Neural crest cell (in vitro differentiated cells): ENCODE measurements around the gene BMPER. TPM values are rescaled to one million over a fixed set of nuclear protein-coding genes. Genes with fewer than 3 reads are reported as not detected.

Experiments used
- DNase-seq: peaks from one replicate; pipeline ENCODE4 v3.0.0; 2021; ENCODE audit warnings: low read depth, mixed read lengths, low spot score
- H3K27ac Mint-ChIP-seq: one replicate; pipeline ENCODE4 v1.8.0; 2021; ENCODE audit warnings: mild to moderate bottlenecking, mixed read lengths; ENCODE audit not compliant: unreplicated experiment
- H3K27me3 Mint-ChIP-seq: 2 replicates; pipeline ENCODE4 v1.8.0; 2021; ENCODE audit warnings: low read depth, mild to moderate bottlenecking, mixed read lengths
- H3K36me3 Mint-ChIP-seq: 2 replicates; pipeline ENCODE4 v1.8.0; 2021; ENCODE audit warnings: low read depth, mild to moderate bottlenecking, mixed read lengths
- H3K4me1 Mint-ChIP-seq: 2 replicates; pipeline ENCODE4 v1.8.0; 2021; ENCODE audit warnings: mixed read lengths
- H3K4me3 Mint-ChIP-seq: one replicate; pipeline ENCODE4 v1.8.0; 2021; ENCODE audit warnings: mild to moderate bottlenecking, mixed read lengths
- H3K9me3 Mint-ChIP-seq: 2 replicates; pipeline ENCODE4 v1.8.0; 2021; ENCODE audit warnings: mixed read lengths
- total RNA-seq: library from RNA; stranded (reverse); gene quantifications from 2 replicates; pipeline ENCODE4 v1.2.1, GENCODE V29; 2021
- TF ChIP-seq, protein P1 (sequence below): fragments of 200-600 bp; sonication (generic); conservative IDR thresholded peaks from 2 replicates; pipeline ENCODE4 v1.5.0; 2021; ENCODE audit warnings: antibody characterized with exemption, mild to moderate bottlenecking

BMPER gene
- total RNA-seq, 1 donor from 2014 or later: not detected

DNA sequence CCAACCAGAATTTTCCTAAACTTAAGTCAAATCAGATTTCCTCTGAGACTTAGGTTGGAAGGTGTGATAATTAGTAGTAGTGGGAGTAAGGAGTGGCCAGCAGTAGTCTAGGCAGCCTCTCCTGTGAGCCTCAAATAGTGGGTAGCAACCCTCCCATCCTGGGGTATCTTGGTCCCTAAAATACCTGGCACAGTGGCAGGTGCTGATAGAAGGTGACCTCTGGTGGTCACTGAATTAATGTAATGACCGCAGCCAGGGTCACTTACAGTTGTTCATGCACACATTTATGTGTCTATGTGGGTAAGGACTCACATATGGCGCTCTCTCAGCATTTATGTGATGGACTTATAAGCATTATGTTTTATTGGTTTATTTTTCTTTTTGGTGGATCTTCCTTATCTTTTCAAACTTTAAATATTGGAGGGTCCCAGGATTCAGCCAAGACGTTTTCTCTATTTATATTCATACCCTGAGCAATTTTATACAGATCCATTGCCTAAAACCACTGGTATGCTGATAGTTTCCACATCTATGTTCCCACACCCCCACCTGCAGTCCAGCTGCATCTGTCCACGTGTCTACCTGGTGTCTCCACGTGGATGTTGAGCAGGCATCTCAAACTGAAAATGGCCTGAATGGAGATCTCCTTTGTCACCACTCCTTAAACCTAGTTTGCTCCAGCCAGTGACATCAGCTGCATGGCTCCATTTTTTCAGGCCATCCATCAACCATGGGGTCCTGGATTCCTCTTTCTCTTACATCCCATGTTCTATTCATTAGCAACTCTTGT lies 18.3 kb downstream of the BMPER start:
- H3K27me3 Mint-ChIP-seq: peaks cover 21% of the 10 kb centered on the region
- H3K27ac Mint-ChIP-seq: no peak overlapping the region
- H3K4me1 Mint-ChIP-seq: no peaks in the 10 kb centered on the region
- TF ChIP-seq, protein P1, sequence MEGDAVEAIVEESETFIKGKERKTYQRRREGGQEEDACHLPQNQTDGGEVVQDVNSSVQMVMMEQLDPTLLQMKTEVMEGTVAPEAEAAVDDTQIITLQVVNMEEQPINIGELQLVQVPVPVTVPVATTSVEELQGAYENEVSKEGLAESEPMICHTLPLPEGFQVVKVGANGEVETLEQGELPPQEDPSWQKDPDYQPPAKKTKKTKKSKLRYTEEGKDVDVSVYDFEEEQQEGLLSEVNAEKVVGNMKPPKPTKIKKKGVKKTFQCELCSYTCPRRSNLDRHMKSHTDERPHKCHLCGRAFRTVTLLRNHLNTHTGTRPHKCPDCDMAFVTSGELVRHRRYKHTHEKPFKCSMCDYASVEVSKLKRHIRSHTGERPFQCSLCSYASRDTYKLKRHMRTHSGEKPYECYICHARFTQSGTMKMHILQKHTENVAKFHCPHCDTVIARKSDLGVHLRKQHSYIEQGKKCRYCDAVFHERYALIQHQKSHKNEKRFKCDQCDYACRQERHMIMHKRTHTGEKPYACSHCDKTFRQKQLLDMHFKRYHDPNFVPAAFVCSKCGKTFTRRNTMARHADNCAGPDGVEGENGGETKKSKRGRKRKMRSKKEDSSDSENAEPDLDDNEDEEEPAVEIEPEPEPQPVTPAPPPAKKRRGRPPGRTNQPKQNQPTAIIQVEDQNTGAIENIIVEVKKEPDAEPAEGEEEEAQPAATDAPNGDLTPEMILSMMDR: no peak
- peaks cover 2% of the 10 kb centered on the region for H3K9me3 Mint-ChIP-seq
- DNase-seq: no peak
- H3K36me3 Mint-ChIP-seq: no peaks in the 10 kb centered on the region
- no peak overlapping the region for H3K4me3 Mint-ChIP-seq

DNA sequence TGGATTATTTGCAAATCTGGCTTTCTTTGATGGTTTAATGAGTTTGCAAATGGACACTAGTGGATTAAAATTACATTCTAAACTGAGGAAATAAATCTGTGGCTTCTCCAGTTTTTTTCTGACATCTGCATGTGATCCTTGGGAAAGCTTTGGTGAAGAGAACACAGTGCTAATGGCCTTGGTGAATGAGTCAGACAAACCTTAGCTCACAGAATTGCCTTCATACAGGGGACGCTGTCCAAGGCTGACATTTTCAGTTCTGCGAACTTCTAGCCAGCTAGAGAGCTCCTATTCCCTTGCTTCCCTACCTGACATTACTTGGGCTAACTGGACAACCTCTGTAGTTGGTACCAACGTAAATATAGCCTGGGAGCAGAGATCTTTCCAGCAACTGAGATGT lies 21.2 kb downstream of the BMPER start:
- no peak overlapping the region for H3K4me3 Mint-ChIP-seq
- H3K36me3 Mint-ChIP-seq: no peaks in the 10 kb centered on the region
- H3K9me3 Mint-ChIP-seq: peaks cover 2% of the 10 kb centered on the region
- no peaks in the 10 kb centered on the region for H3K4me1 Mint-ChIP-seq
- H3K27ac Mint-ChIP-seq: no peak overlapping the region
- no peak for DNase-seq
- peaks cover 13% of the 10 kb centered on the region for H3K27me3 Mint-ChIP-seq
- TF ChIP-seq, protein P1: no peak

DNA sequence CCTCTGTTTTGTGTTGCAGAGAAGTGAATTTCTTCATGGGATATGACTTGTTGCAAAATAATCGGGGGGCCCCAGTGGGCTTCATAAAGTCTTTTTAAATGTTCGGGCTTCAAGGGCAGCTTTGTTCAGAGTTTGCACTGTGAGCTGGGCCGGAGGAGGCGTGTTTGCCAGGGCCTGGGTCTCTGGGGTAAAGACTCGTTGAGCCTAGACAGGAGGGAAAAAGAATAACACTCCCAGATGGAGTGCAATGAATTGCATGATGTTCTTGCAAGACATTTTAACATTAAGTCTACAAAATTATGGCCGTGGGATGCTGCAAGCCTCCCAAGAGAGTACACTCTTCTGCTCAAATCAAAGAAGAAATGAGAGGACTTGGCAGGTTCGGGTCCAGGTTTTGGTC lies 23.6 kb downstream of the BMPER start:
- DNase-seq: no peak
- no peaks in the 10 kb centered on the region for H3K36me3 Mint-ChIP-seq
- H3K9me3 Mint-ChIP-seq: no peaks in the 10 kb centered on the region
- no peak overlapping the region for H3K4me3 Mint-ChIP-seq
- H3K27ac Mint-ChIP-seq: no peak overlapping the region
- H3K27me3 Mint-ChIP-seq: peaks cover 3% of the 10 kb centered on the region
- TF ChIP-seq, protein P1: no peak
- H3K4me1 Mint-ChIP-seq: peaks cover 6% of the 10 kb centered on the region

DNA sequence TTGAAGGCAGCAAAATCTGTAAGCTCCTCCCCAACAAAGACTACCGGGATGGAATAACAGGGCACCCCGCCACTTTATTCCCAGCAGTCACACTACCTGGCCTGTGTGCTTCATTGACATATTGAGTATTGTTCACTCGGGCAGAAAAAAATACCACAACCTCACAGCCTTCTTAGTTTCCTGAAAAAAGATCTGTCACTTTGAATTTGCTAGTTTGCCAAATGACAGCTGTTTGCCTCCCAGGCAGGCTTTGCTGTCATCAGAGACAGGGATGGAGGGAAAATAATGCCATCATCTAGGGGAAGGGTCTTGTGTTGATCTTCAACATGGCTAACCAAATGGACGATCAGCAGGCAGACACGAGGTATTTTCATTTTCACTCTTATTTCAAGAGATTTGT lies 26.9 kb downstream of the BMPER start:
- DNase-seq: no peak
- Mint-ChIP-seq H3K27me3 (peaks cover 3% of the 10 kb centered on the region), H3K4me3 (no peak overlapping the region), H3K9me3 (no peaks in the 10 kb centered on the region), H3K27ac (no peak overlapping the region), H3K36me3 (no peaks in the 10 kb centered on the region), H3K4me1 (peaks cover 6% of the 10 kb centered on the region)
- TF ChIP-seq, protein P1: no peak

DNA sequence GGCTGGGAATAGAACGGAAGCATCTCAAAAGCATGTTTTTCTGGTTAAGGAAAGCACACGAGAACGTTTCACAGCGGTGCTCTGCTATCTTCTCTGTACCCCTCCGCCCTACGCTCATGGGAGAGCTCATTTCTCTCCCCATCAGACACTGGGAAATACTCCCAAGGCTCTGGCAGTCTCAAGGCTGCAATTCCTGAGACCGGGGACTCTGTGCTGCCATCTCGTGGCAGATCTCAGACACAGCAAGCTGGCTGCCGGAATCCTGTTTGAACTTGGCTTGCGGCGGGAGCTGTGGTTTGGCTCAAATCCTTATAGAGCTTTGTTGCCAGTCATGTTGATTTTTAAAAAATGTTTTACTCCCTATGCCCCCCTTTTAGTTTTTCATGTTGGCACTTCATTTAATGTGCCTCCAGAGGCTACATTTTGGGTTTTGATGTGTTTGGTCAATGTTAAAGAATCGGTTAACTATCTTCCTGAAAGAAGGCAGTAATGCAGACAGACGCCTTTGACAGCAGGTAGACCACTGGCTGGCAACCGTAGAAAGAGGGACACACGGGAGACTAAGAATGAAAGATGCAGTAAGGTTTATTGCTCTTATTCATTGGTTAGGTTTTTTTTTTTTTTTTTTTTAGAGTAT lies 27.6 kb downstream of the BMPER start:
- Mint-ChIP-seq H3K4me1 (peaks cover 6% of the 10 kb centered on the region), H3K9me3 (no peaks in the 10 kb centered on the region), H3K27ac (no peak overlapping the region), H3K36me3 (no peaks in the 10 kb centered on the region), H3K27me3 (peaks cover 8% of the 10 kb centered on the region), H3K4me3 (no peak overlapping the region)
- peak; percentile 86 for DNase-seq
- TF ChIP-seq, protein P1: peak; percentile 95
